Neuronal stem cell (in vitro differentiated cells): ENCODE results near the gene SNRNP27.

Experiments used
- DNase-seq: peaks from one replicate; pipeline ENCODE4 v3.0.0-alpha.2; 2013; ENCODE audit warnings: low spot score
- H2AFZ ChIP-seq: one replicate; pipeline ENCODE4 v1.6.1; 2013; ENCODE audit warnings: mild to moderate bottlenecking, low read length, inconsistent platforms
- H2AK5ac ChIP-seq: 2 replicates; pipeline ENCODE4 v1.6.1; 2013; ENCODE audit warnings: low read depth, mild to moderate bottlenecking, inconsistent platforms, low read length, moderate library complexity, mixed read lengths
- H2BK120ac ChIP-seq: 2 replicates; pipeline ENCODE4 v1.6.1; 2013; ENCODE audit warnings: low read depth, mild to moderate bottlenecking, inconsistent platforms, low read length, moderate library complexity, mixed read lengths
- H2BK12ac ChIP-seq: one replicate; pipeline ENCODE4 v1.6.1; 2013; ENCODE audit warnings: low read length, inconsistent platforms
- H2BK15ac ChIP-seq: 2 replicates; pipeline ENCODE4 v1.6.1; 2013; ENCODE audit warnings: mild to moderate bottlenecking, low read length, inconsistent platforms, mixed read lengths
- H2BK5ac ChIP-seq: one replicate; pipeline ENCODE4 v1.6.1; 2013; ENCODE audit warnings: inconsistent platforms, mild to moderate bottlenecking, low read length, moderate library complexity
- H3K14ac ChIP-seq: one replicate; pipeline ENCODE4 v1.6.1; 2013; ENCODE audit warnings: low read length, inconsistent platforms
- H3K18ac ChIP-seq: 2 replicates; pipeline ENCODE4 v1.6.1; 2013; ENCODE audit warnings: low read length, inconsistent platforms
- H3K23ac ChIP-seq: 2 replicates; pipeline ENCODE4 v1.6.1; 2013; ENCODE audit warnings: low read depth, mild to moderate bottlenecking, mixed read lengths, low read length, inconsistent platforms; ENCODE audit not compliant: poor library complexity
- H3K27ac ChIP-seq: replicated peaks from 3 replicates; pipeline ENCODE4 v1.5.1; 2013; ENCODE audit warnings: low read length, inconsistent platforms
- H3K27me3 ChIP-seq, 3 experiments: 2 replicates each; pipeline ENCODE4 v1.6.1; 2013; ENCODE audit warnings: low read length in 3 of 3, mild to moderate bottlenecking in 2 of 3, inconsistent platforms in 1 of 3, low read depth in 1 of 3, mixed read lengths in 1 of 3, moderate library complexity in 1 of 3; ENCODE audit not compliant: control insufficient read depth in 3 of 3, insufficient read depth in 3 of 3
- H3K36me3 ChIP-seq, 2 donors: replicated peaks in 1 of 2; 2 replicates each; pipeline ENCODE4 v1.6.1; 2013; ENCODE audit warnings: low read length in 2 of 2; ENCODE audit not compliant: control insufficient read depth in 2 of 2, insufficient read depth in 2 of 2
- H3K4ac ChIP-seq: 2 replicates; pipeline ENCODE4 v1.6.1; 2013; ENCODE audit warnings: inconsistent platforms, mild to moderate bottlenecking, low read length, moderate library complexity
- H3K4me1 ChIP-seq, 2 donors: 1 replicate in 1 of 2; 2 replicates in 1 of 2; pipeline ENCODE4 v1.6.1; 2013; ENCODE audit warnings: low read length in 2 of 2, low read depth in 1 of 2; ENCODE audit not compliant: control insufficient read depth in 2 of 2, insufficient read depth in 1 of 2
- H3K4me2 ChIP-seq: one replicate; pipeline ENCODE4 v1.6.1; 2013; ENCODE audit warnings: mild to moderate bottlenecking, low read length, inconsistent platforms; ENCODE audit not compliant: insufficient read depth, poor library complexity, severe bottlenecking
- H3K4me3 ChIP-seq, 2 donors: 2 replicates each; pipeline ENCODE4 v1.5.1; 2013; ENCODE audit warnings: low read length in 2 of 2, mild to moderate bottlenecking in 2 of 2, inconsistent platforms in 1 of 2, moderate library complexity in 1 of 2
- H3K79me1 ChIP-seq: one replicate; pipeline ENCODE4 v1.6.1; 2013; ENCODE audit warnings: low read depth, mild to moderate bottlenecking, inconsistent platforms, low read length, moderate library complexity
- H3K9ac ChIP-seq: one replicate; pipeline ENCODE4 v1.6.1; 2013; ENCODE audit warnings: mild to moderate bottlenecking, low read depth, low read length, inconsistent platforms; ENCODE audit not compliant: poor library complexity
- H3K9me3 ChIP-seq, 2 donors: replicated peaks in 1 of 2; 2 replicates each; pipeline versions ENCODE3 to v1.6.1; 2013; ENCODE audit warnings: low read length in 2 of 2, mild to moderate bottlenecking in 2 of 2, inconsistent platforms in 1 of 2, low read depth in 1 of 2, mixed read lengths in 1 of 2, moderate library complexity in 1 of 2; ENCODE audit not compliant: control insufficient read depth in 2 of 2, insufficient read depth in 1 of 2
- H4K8ac ChIP-seq: one replicate; pipeline ENCODE4 v1.6.1; 2013; ENCODE audit warnings: low read depth, mild to moderate bottlenecking, inconsistent platforms, low read length, moderate library complexity
- H4K91ac ChIP-seq: one replicate; pipeline ENCODE4 v1.6.1; 2013; ENCODE audit warnings: low read length, low read depth, mild to moderate bottlenecking, inconsistent platforms; ENCODE audit not compliant: poor library complexity
- WGBS, 2 donors: extraction: QIAGEN DNeasy Blood & Tissue Kit; methylation state at CpG; one replicate each; pipeline ENCODE4 v1.1.7; 2013; ENCODE audit warnings: missing lambda C conversion rate in 2 of 2, mixed read lengths in 1 of 2; ENCODE audit not compliant: insufficient read length in 2 of 2, insufficient replicate concordance in 1 of 2; ENCODE audit errors: extremely low coverage in 2 of 2; 5-methylcytosine and 5-hydroxymethylcytosine counted together

The SNRNP27 gene

DNA sequence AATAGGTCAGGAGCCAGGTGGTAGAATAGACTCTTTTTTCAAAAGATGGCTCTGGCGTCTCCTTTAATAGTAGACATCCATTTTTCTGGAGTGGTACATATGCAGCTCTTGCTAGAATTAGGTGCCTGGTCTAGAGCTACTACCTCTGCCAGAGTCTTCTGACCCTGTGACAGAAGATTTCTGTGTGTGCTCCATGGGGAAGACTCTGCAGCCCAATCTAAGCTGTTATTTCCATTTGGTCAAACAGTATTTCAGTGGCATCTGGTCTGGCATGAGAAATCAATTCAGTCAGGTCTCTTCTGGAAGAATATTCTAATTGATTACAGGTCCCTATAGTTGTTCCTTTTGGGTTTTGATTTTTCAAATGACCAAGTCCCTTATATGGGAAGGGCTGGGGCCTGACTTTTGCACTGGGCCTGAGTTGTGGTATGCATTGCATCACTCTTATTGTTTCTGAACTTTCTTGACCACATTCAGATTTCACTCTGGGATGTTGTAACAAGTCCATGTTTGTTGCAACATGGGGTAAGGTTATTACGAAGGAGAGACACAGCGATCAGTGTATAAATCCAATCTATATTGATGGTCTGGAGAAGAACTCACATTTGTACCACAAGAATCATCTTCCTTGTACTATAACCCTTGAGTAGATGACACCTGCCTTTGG is 33.2 kb downstream of the SNRNP27 start:
- no CpG with 5 or more reads among the region's 3 CpGs for WGBS, 2 donors
- Histone ChIP-seq H3K4me3 (no peak overlapping the region), H3K36me3 (peaks cover 0 to 16% of the 10 kb centered on the region in 2 donors), H3K4me1 (no peaks in the 10 kb centered on the region), H2BK12ac (no peak overlapping the region), H3K27me3 (no peaks in the 10 kb centered on the region), H3K4ac (no peak overlapping the region), H3K27ac (no peak overlapping the region), H3K9me3 (no peaks in the 10 kb centered on the region), H2BK5ac (no peak overlapping the region), H2AFZ (no peak overlapping the region), H3K18ac (no peak overlapping the region), H4K8ac (no peak overlapping the region), H2BK120ac (no peak overlapping the region), H2AK5ac (no peak overlapping the region), H3K23ac (no peak overlapping the region), H3K14ac (no peak overlapping the region), H3K79me1 (no peaks in the 10 kb centered on the region), H3K9ac (no peak overlapping the region), H3K4me2 (no peak overlapping the region), H4K91ac (no peak overlapping the region), H2BK15ac (no peak overlapping the region)
- no peak for DNase-seq

DNA sequence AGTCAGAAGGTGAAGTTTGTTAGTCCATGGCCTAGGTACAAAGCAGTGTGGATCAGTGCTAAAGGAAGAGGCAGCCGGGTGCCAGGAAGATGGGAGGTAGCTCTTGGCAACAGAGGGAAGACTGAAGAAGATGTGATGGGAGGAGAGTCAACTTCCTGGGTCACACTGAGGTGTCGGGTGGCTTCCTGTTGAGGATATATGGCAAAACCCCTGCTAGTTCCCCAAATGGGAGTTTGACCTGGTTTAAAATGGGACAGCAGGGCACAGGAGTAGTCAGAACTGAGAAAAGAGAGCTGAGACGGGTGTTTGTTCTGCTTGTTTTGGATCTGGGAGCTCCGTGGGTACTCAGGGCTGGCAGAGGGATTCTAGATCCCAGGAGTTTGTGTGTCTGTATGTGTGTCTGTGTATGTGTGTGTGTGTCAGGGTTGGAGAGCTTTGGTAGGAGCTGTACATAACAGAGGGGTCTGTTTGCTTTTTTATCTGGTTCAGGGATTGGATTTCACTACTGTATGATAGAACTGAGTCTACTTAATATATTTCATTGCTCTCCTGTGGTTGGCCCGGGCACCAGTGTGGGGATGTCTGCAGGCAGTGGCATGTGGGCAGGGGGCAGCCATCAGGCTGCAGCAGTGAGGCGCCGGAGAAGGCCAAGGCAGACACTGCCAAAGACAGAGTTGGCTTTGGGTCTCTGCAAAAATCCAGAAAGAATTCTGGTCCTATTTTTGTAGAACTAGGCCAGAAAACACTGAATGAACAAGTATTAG is 38.3 kb downstream of the SNRNP27 start:
- Histone ChIP-seq H3K79me1 (no peaks in the 10 kb centered on the region), H3K27me3 (no peaks in the 10 kb centered on the region), H3K4me2 (no peak overlapping the region), H3K18ac (no peak overlapping the region), H3K4me3 (no peak overlapping the region), H2BK120ac (no peak overlapping the region), H3K27ac (no peak overlapping the region), H3K14ac (no peak overlapping the region), H3K4me1 (peaks cover 0 to 6% of the 10 kb centered on the region in 2 donors), H2AK5ac (no peak overlapping the region), H4K8ac (no peak overlapping the region), H3K4ac (no peak overlapping the region), H3K9ac (no peak overlapping the region), H2BK15ac (no peak overlapping the region), H3K36me3 (peaks cover 7 to 23% of the 10 kb centered on the region in 2 donors), H2AFZ (no peak overlapping the region), H3K23ac (no peak overlapping the region), H2BK5ac (no peak overlapping the region), H2BK12ac (no peak overlapping the region), H4K91ac (no peak overlapping the region), H3K9me3 (no peaks in the 10 kb centered on the region)
- DNase-seq, result no peak
- no CpG with 5 or more reads among the region's 7 CpGs for WGBS, 2 donors

DNA sequence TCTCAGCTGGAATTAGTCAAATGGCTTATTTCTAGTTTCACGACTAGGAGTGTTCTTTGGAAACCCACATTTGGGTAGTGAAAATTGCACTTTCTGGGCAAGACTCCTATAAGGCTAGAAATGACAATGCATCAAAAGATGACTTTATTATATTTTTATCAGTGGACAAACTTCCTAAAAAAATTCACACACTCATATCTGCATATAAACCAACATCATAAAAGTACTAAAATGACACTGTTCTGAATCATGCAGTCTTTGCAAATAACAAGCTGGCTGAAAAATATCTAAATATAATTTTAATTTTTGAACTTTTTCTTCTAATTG is 38.8 kb downstream of the SNRNP27 start:
- Histone ChIP-seq H3K9ac (no peak overlapping the region), H3K36me3 (peaks cover 9 to 28% of the 10 kb centered on the region in 2 donors), H3K23ac (no peak overlapping the region), H3K14ac (no peak overlapping the region), H2AK5ac (no peak overlapping the region), H2BK5ac (no peak overlapping the region), H3K18ac (no peak overlapping the region), H3K4me2 (no peak overlapping the region), H2AFZ (no peak overlapping the region), H3K79me1 (no peaks in the 10 kb centered on the region), H3K4ac (no peak overlapping the region), H3K27ac (no peak overlapping the region), H3K9me3 (no peaks in the 10 kb centered on the region), H3K27me3 (no peaks in the 10 kb centered on the region), H2BK15ac (no peak overlapping the region), H4K91ac (no peak overlapping the region), H2BK12ac (no peak overlapping the region), H3K4me3 (no peak overlapping the region), H4K8ac (no peak overlapping the region), H2BK120ac (no peak overlapping the region), H3K4me1 (peaks cover 0 to 6% of the 10 kb centered on the region in 2 donors)
- no peak for DNase-seq
- WGBS, 2 donors, result no CpG with 5 or more reads among the region's 1 CpG

DNA sequence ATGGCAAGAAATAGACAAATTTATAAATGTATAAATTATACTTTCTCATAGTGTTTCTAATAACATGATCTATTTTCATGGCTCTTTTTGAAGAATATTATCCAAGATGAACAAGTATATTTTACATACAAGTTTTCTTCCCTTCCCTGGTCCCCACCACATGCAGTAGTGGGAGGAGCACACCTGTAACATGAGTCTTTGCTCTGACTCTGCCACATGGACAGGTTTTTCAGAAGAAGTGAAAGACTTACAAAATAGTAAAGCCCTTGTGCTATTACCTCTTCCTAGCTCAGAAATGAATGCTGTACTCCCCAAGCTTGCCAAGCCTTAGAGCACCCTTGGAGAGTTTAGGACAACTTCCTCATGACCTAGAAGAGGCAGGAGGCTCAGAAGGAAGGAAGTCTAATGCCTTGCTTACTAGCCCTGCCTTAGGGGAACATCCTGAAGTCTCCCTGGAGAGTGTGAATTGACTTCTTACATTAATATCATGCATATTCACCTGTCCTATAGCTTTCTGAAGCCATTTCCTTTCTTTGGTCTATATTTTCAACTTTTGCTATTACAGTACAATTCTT is 39.6 kb downstream of the SNRNP27 start:
- no peak overlapping the region for H3K27ac ChIP-seq
- H3K9ac ChIP-seq, result no peak overlapping the region
- no peak overlapping the region for H3K18ac ChIP-seq
- H3K79me1 ChIP-seq, result no peaks in the 10 kb centered on the region
- no peak overlapping the region for H3K4me2 ChIP-seq
- no peak overlapping the region for H3K4ac ChIP-seq
- no peak for DNase-seq
- H3K4me1 ChIP-seq, result peaks cover 0 to 6% of the 10 kb centered on the region in 2 donors
- no peak overlapping the region for H3K14ac ChIP-seq
- H2BK12ac ChIP-seq, result no peak overlapping the region
- H4K8ac ChIP-seq, result no peak overlapping the region
- no peak overlapping the region for H2BK5ac ChIP-seq
- no peak overlapping the region for H3K4me3 ChIP-seq
- H4K91ac ChIP-seq, result no peak overlapping the region
- peaks cover 11 to 35% of the 10 kb centered on the region in 2 donors for H3K36me3 ChIP-seq
- H3K27me3 ChIP-seq, result no peaks in the 10 kb centered on the region
- no peak overlapping the region for H2AK5ac ChIP-seq
- H2BK15ac ChIP-seq, result no peak overlapping the region
- H2AFZ ChIP-seq, result no peak overlapping the region
- H3K9me3 ChIP-seq, result no peaks in the 10 kb centered on the region
- H3K23ac ChIP-seq, result no peak overlapping the region
- H2BK120ac ChIP-seq, result no peak overlapping the region
